Uterus (tissue), 4 donors: ENCODE data around the gene NRXN3. TPM values are rescaled to one million over a fixed set of nuclear protein-coding genes. Genes with fewer than 3 reads are reported as not detected.

Experiments
- DNase-seq, 2 donors: peaks; one replicate each; pipeline ENCODE4 v3.0.0-alpha.2; 2019 to 2020
- H3K27ac ChIP-seq, 2 donors: fragments of 200-600 bp; sonication (generic); 1 replicate in 1 of 2; 2 replicates in 1 of 2; pipeline ENCODE4 v1.5.1; 2016 to 2018
- H3K27me3 ChIP-seq, 2 donors: fragments of 200-600 bp; sonication (generic); one replicate each; pipeline ENCODE4 v1.5.1; 2018 to 2019; ENCODE audit warnings: control low read depth in 1 of 2
- H3K36me3 ChIP-seq, 2 donors: fragments of 200-600 bp; sonication (generic); one replicate each; pipeline ENCODE4 v1.5.1; 2019; ENCODE audit warnings: control low read depth in 1 of 2
- H3K4me1 ChIP-seq, 2 donors: fragments of 200-600 bp; sonication (generic); one replicate each; pipeline ENCODE4 v1.5.1; 2018 to 2019; ENCODE audit warnings: control low read depth in 1 of 2
- H3K4me3 ChIP-seq, 2 donors: fragments of 200-600 bp; sonication (generic); 1 replicate in 1 of 2; 2 replicates in 1 of 2; pipeline ENCODE4 v1.5.1; 2018 to 2019; ENCODE audit warnings: mild to moderate bottlenecking in 1 of 2
- H3K9me3 ChIP-seq, 2 donors: fragments of 200-600 bp; sonication (generic); one replicate each; pipeline ENCODE4 v1.5.1; 2019; ENCODE audit warnings: control low read depth in 1 of 2
- CTCF ChIP-seq, 4 experiments: fragments of 200-600 bp in 2 of 4; fragments of 450-650 bp in 2 of 4; sonication (generic) in 2 of 4; IDR thresholded peaks; one replicate each; pipeline ENCODE4 v1.5.1; 2016 to 2019; ENCODE audit warnings: antibody characterized with exemption in 4 of 4, mild to moderate bottlenecking in 2 of 4, moderate library complexity in 1 of 4
- POLR2A ChIP-seq, 2 donors: fragments of 450-650 bp; IDR thresholded peaks; one replicate each; pipeline ENCODE4 v1.6.1; 2016; ENCODE audit warnings: antibody characterized with exemption in 2 of 2, mild to moderate bottlenecking in 1 of 2, moderate library complexity in 1 of 2
- intact Hi-C: fragments of 100-400 bp; cut with DNase I; formaldehyde crosslinking; loops from one replicate; pipeline ENCODE4 v1.15.1; 2023; ENCODE audit warnings: low total_unique reads
- total RNA-seq, 4 donors: library from RNA; depleted of rRNA in 3 of 4; stranded (reverse); fragments of >200 nt in 3 of 4; gene quantifications; one replicate each; pipeline versions ENCODE4 v1.1.0 to v1.2.4, GENCODE V29; 2014 to 2023
- donor health status: DM: yes; HTN: yes; CAD: no.

Gene NRXN3
- total RNA-seq, 4 donors from 2014 or later: 2.9 to 17.0 (median 4.4) TPM

DNA sequence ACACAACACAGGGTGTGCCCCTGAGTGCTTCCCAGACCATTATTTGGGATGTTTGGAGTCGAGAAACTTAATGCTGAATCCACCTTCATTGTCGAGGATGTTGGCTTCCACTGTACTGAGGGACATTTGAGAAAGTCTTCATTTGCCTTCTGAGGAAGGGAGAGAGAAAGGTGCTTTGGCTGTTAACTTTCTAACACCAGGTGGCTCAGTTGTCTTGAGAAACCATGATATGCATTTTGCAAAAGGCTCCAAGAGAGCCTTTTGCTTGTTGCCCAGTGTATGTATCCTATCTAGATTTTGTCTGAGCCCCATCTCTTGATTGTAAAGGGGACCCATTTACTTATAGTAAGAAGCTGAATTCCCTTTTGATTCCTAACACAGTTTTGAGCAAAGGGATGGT is 28.6 kb upstream of the NRXN3 start:
- no peaks in the 10 kb centered on the region for H3K9me3 ChIP-seq
- no peak overlapping the region for H3K27ac ChIP-seq
- H3K27me3 ChIP-seq: no peaks in the 10 kb centered on the region
- no peak for DNase-seq
- no peaks in the 10 kb centered on the region for H3K36me3 ChIP-seq
- H3K4me1 ChIP-seq: no peaks in the 10 kb centered on the region
- TF ChIP-seq POLR2A (IDR thresholded peaks at IDR 0.05): no peak
- no peak for TF ChIP-seq CTCF (IDR thresholded peaks at IDR 0.05)
- no peak overlapping the region for H3K4me3 ChIP-seq
- intact Hi-C loops: no loop called here

DNA sequence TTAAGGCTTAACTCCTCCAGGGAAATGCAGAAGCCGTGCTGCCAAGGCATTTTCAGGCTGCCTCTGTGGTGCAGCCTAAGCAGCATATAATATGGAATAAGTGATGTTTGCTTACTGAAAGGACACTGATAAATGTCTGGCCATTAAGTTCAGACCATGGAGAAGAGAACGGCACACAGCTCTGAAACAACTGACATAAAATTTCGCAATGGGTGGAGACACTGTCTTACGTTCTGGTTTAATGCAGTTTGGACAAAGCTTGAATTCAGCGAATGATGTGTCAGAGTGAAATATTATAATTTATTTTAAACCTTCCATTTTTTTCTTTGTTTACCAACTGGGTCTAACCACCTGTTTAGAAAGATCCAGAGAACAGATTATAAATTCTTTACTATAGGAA is 27.2 kb upstream of the NRXN3 start:
- no peaks in the 10 kb centered on the region for H3K27me3 ChIP-seq
- intact Hi-C loops: no loop called here

DNA sequence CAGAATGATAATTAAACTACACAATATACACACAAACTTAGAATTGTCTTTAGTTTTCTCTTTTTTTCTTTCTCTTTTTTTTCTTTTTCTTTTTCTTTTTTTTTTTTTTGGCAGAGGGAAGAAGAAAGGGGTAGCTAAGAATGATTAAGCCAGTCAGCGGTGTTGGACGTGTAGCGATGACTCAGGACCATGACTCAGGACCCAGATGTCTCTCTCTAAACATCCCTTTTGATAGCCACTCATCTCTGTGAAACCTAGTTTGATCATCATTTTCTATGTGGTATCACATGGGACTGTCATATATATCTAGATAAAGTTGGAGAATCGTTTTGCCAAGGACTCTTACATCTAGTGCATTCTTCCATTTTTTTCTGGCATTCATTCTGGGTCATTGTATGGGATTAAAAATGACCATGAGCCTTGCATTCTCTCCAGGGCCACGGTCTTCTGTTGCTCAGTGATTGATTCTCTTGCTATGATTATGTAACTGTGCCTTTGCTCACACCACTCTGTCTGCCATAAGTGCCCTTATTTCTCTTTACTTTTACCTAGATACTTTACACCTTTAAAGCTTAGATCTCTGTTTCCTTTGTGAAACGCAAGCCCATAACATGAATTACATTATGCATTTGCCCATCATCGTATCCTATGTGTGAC is 26.6 kb upstream of the NRXN3 start:
- no peaks in the 10 kb centered on the region for H3K9me3 ChIP-seq
- no peak for DNase-seq
- no peaks in the 10 kb centered on the region for H3K4me1 ChIP-seq
- no peak overlapping the region for H3K4me3 ChIP-seq
- TF ChIP-seq POLR2A (IDR thresholded peaks at IDR 0.05) (no peak), CTCF (IDR thresholded peaks at IDR 0.05) (no peak)
- no peaks in the 10 kb centered on the region for H3K27me3 ChIP-seq
- intact Hi-C loops: no loop called here
- H3K27ac ChIP-seq: no peak overlapping the region
- no peaks in the 10 kb centered on the region for H3K36me3 ChIP-seq

More for the DNA sequence above, 27.2 kb upstream of the NRXN3 start:
- Histone ChIP-seq H3K36me3 (no peaks in the 10 kb centered on the region), H3K4me1 (no peaks in the 10 kb centered on the region), H3K9me3 (no peaks in the 10 kb centered on the region), H3K27ac (no peak overlapping the region), H3K4me3 (no peak overlapping the region)
- TF ChIP-seq CTCF (IDR thresholded peaks at IDR 0.05) (no peak), POLR2A (IDR thresholded peaks at IDR 0.05) (no peak)
- no peak for DNase-seq

GRCh38 chr14:78152201-78153063 is 17.7 kb upstream of the NRXN3 start:
- no peak overlapping the region for H3K27ac ChIP-seq
- intact Hi-C loops: no loop called here
- TF ChIP-seq POLR2A (IDR thresholded peaks at IDR 0.05): no peak
- TF ChIP-seq CTCF (IDR thresholded peaks at IDR 0.05): no peak
- H3K4me1 ChIP-seq: no peaks in the 10 kb centered on the region
- no peaks in the 10 kb centered on the region for H3K9me3 ChIP-seq
- no peaks in the 10 kb centered on the region for H3K27me3 ChIP-seq
- H3K4me3 ChIP-seq: no peak overlapping the region
- H3K36me3 ChIP-seq: no peaks in the 10 kb centered on the region
- no peak for DNase-seq

DNA sequence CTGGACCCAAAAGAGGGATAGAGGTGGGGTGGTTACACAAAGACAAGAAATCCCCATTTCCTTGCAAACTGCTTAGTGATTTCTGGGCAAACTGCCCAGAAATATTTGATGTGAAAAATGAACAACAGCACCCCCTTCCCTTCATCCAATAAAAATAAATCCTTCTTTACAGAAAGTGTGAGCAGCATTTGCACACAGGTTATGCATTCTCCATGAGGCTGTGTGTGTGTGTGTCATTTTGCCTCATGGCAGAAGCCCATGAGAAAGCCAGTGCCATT is 17.2 kb upstream of the NRXN3 start:
- intact Hi-C loops: no loop called here
- DNase-seq: no peak
- Histone ChIP-seq H3K9me3 (no peaks in the 10 kb centered on the region), H3K27me3 (no peaks in the 10 kb centered on the region), H3K4me1 (no peaks in the 10 kb centered on the region), H3K36me3 (no peaks in the 10 kb centered on the region), H3K4me3 (no peak overlapping the region), H3K27ac (no peak overlapping the region)
- no peak for TF ChIP-seq POLR2A (IDR thresholded peaks at IDR 0.05)
- no peak for TF ChIP-seq CTCF (IDR thresholded peaks at IDR 0.05)
